HG02798 (cell line): ENCODE data around the gene ZNF439.
"Not testable (repeated sequence)": the region's sequence is repeated elsewhere in the genome, so short reads cannot be mapped to it uniquely, and the experiment has no call there.

Experiments used
- ATAC-seq: cut with Tn5 transposase; IDR thresholded peaks from one replicate; pipeline ENCODE4 v1.9.1; 2021; ENCODE audit warnings: mild to moderate bottlenecking; ENCODE audit not compliant: unreplicated experiment, poor library complexity

Gene ZNF439

DNA sequence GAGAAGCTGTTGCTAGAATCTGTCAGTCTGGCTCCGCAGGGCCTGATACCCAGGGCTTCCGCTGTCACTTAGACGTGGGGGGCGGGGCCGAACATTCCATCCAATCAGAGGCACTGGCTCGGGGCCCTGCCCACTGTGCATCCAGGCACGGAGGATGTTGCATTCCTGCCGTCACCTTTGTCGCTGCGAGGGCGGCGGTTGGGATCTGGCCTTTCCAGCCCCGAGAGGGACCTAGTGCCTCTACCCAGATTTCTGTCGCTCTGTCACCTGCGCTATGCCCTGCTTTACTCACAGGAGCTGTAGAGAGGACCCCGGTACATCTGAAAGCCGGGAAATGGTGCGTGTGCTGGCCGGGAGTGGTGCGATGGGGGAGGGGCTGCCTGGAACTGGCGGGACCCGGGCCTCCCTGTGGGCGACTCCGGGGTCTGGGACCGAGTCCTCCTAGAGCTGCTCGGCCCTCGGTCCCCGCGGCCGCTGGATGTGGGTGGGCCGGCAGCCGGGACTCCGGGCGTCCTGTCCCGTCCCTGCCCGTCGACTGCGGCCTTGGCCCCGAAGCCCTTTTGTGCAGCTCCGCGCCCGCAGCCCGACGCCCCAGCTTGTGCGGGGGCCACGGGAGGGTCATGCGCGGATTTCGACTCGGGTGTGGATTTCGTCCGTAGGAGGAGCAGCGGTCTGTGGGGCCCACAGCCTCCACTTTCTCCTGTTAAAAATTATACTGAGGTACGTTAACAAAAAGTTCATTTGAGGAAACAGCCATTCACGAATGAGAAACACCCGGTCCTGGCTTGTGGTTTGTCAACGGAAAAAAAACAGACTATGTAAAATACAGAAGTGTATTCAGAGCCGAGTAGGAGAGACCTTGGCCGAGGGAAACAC lies at the start of gene ZNF439:
Gene ZNF439, plus strand, starts transcription at position 133 of the 876 bp plus-strand sequence. Its CDS starts 142 bp downstream, at position 275.
- peak; percentile 86 for ATAC-seq

DNA sequence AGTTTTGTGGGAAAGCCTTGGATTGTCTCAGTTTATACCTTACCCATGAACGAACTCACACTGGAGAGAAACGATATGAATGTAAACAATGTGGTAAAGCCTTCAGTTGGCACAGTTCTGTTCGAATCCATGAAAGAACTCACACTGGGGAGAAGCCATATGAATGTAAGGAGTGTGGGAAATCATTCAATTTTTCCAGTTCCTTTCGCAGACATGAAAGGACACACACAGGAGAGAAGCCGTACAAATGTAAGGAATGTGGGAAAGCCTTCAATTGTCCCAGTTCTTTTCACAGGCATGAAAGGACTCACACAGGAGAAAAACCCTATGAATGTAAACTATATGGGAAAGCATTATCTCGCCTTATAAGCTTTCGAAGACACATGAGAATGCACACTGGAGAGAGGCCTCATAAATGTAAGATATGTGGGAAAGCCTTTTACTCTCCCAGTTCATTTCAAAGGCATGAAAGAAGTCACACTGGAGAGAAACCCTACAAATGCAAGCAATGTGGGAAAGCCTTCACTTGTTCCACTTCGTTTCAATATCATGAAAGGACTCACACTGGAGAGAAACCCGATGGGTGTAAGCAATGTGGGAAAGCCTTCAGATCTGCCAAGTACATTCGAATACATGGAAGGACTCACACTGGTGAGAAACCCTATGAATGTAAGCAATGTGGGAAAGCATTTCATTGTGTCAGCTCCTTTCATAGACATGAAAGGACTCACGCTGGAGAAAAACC lies 42.0 kb upstream of the ZNF439 start:
- no peak for ATAC-seq

DNA sequence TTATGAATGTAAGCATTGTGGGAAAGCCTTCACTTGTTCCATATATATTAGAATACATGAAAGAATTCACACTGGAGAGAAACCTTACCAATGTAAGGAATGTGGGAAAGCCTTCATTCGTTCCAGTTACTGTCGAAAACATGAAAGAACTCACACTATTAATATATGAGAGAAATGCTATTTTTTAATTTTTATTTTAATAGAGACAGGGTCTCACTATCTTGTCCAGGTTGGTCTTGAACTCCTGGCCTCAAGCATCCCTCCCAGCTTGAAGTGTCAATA lies 41.5 kb upstream of the ZNF439 start:
- ATAC-seq, result no peak

DNA sequence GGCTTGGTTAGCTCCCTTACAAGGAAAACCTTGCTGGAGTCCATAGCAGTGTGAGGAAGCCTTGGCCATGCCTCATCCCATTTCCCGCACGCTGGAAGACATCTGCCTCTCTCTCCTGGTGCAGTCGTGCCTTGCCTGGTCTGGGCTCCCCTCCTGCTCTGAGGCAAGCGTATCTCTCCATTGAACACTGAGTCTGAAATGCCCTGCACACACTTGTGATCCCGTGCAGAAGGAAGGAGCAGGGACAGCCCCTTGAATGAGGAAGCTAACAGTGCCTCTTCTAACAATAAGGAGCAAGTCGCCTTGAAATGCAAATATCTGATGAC lies 34.9 kb upstream of the ZNF439 start:
- no peak for ATAC-seq

DNA sequence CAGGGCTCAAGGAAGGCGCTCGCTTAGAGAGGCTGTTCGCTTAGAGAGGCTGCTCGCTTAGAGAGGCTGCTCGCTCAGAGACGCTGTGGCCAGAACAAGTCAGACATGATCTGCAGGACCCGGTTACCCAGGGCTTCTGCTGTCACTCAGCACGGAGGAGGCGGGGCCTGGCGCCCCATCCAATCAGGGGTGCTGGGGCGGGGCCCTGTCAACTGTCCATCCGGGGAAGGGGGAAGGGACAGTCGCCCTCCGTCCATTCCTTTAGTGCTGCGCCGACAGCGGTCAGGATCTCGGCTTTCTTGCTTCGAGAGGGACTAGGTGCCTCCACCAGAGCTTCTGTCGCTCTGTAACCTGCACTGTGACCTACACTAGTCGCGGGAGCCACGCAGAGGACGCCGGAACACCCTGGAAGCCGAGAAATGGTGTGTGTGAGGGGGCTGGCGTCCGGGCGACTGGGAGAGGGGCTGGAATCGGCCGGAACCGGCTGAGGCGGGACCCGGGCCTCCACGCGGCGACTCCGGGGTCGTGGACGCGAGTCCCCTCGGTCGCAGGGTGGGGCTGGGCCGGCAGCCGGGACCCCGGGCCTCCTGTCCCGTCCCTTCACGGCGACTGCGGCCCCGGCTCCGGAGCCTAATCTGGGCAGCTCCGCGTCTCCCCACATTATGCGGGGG lies 34.4 kb upstream of the ZNF439 start, which contains the start of gene ZNF440:
Gene ZNF440, plus strand, starts transcription at position 245 of the 671 bp plus-strand sequence. Its CDS starts 175 bp downstream, at position 420.
- ATAC-seq, result peak; percentile 99

DNA sequence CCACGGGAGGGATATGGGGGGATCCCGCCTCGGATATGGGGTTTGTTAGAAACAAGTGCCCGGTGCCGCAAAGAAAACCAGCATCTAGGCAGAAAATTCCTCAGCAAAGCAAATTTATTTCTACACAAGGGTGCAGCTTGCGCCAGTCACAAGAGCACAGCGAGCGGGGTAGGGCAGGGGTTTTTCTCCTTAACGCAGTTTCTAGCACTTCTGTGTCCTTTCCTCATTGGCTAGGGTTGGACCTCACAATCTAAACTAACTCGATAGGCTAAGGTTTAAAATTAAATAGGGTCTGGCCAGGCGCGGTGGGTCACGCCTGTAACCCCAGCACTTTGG lies 33.9 kb upstream of the ZNF439 start:
- ATAC-seq, result no peak

DNA sequence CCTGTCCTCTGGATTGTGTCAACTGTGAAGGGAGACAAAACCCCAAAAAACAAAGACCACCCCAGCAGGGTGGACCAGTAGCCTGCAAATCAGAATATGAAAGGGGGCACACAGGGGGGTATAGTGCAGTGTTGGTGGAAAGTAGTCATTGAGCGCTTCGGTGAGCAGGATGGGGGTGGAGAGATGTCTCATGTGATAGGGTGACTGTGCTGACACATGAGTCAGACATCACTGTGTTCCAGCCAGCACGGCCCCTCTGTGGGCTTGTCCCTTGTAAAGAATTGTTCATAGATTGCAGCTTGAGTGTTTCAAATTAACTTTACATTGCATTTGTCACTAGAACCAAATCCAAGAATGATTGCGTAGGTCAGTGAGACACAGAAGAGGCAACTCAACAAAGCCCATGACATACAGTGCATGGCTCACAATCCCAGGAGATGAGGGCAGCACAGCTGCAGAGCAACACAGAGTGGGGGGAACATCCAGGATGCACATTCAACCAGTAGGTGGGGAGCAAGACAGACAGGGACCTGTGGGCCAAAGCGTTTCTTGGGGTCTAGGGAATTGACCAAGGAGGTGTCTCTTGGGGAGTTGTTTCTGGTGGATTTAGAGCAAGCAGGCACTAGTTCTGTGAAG lies 26.9 kb upstream of the ZNF439 start:
- ATAC-seq, result no peak

DNA sequence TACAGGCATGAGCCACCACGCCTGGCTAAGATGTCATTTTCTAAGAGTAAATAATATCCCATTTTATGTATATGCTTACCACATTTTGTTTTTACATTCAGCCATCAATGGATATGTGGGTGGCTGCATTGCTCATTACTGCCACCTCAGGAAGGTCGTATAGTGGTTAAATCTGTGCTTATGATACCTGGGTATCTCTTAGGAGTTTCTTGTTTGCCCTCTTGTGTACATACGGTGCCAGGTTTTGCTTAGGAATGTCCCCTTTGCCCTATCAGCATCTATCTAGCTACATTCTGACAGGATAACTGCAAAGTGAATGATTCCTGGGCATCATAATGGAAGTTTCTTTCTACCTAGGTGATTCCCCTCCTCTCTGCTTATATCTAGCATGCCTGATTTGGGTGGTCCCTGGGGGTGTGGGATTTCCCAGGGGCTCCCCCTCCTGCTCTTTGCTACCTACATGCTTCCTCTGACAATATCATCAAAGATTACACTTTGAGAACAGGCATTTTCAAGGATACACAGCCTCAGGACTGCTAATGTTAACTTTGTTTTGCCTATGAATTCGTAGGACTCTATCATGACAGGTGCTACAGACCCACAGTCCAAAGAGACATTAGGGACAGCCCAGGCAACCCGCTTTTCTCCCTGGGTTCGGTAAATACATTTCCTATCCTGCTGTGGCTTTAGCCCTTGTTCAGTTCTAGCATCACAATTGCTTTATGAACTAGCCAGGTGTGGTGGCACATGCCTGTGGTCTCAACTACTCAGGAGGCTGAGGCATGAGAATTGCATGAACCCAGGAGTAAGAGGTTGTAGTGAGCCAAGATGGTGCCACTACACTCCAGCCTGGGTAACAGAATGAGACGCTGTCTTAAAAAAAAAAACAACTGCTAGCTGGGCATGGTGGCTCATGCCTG lies 19.3 kb upstream of the ZNF439 start:
- ATAC-seq, result not testable (repeated sequence)

DNA sequence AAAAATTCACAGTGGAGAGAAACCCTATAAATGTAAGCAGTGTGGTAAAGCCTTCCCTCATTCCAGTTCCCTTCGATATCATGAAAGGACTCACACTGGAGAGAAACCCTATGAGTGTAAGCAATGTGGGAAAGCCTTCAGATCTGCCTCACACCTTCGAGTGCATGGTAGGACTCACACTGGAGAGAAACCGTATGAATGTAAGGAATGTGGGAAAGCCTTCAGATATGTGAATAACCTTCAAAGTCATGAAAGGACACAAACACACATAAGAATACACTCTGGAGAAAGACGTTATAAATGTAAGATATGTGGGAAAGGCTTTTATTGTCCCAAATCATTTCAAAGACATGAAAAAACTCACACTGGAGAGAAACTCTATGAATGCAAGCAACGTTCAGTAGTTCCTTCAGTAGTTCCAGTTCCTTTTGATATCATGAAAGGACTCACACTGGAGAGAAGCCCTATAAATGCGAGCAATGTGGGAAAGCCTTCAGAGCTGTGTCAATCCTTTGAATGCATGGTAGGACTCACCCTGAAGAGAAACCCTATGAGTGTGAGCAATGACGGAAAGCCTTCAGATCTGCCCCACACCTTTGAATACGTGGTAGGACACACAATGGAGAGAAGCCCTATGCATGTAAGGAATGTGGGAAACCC lies 16.1 kb upstream of the ZNF439 start:
- no peak for ATAC-seq

DNA sequence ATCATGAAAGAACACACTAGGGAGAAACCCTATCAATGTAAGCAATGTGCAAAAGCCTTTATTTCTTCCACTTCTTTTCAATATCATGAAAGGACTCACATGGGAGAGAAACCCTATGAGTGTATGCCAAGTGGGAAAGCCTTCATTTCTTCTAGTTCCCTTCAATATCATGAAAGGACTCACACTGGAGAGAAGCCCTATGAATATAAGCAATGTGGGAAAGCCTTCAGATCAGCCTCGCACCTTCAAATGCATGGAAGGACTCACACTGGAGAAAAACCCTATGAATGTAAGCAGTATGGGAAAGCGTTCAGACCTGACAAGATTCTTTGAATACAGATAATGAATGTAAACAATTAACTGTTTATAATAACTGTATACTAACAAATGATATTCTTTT lies 15.0 kb upstream of the ZNF439 start:
- no peak for ATAC-seq

DNA sequence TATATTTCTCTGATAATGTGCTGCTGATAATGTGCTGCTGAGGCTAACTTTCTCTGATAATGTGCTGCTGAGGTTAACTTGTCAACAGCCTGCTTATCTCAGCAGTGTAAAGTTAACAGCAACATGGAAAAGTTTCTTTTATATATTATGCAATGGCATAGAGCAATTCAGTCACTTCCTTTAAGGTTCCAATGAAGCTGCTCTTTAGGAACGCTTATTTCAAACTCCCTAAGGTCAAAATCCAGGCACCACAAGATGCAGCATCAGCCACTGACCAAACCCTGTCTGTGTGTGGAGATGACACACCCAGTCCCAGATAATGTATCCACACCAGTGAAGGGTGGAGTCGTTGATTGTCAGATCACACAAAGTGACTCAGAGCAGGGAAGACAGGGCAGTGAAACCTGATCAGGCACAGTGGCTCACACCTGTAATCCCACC lies 12.9 kb upstream of the ZNF439 start:
- not testable (repeated sequence) for ATAC-seq

DNA sequence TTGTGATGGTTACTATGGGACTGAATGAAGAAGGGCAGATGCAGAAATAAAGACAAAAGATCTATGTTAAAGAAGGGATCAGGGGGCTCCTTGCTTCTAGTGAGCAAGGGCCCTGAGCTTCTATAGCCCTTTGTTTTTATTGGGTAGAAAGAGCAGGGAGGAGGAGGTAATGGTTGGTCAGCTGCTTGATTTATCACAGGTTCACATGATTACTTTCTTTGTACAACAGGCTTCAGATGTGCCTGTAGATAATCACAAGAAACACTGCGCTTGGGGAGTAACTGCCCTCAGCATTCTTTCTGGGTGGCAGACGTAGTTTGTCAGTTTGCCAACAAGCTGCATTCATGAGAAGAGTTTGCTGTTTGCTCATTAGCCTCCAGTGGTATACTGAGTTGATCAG lies 4.8 kb upstream of the ZNF439 start:
- ATAC-seq, result no peak

DNA sequence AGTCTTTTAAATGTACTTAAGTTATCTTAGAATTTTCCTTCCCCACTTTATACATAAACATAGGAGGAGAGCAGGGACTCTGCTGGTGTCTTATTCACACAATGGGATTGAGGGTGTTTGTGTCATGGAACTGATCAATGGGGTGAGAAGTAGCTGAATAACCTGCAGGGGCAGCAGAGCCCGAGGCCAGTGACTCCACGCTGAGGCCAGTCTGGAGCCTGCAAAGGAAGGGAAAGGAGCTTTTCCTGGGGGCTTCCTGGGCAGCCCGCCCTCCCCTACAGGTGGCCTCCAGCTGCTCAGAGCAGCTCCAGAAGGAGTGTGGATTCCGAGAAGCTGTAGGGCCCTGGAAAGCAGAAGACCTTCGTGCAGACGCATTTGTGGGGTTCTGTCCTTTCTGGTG lies 911 bp upstream of the ZNF439 start:
- not testable (repeated sequence) for ATAC-seq

DNA sequence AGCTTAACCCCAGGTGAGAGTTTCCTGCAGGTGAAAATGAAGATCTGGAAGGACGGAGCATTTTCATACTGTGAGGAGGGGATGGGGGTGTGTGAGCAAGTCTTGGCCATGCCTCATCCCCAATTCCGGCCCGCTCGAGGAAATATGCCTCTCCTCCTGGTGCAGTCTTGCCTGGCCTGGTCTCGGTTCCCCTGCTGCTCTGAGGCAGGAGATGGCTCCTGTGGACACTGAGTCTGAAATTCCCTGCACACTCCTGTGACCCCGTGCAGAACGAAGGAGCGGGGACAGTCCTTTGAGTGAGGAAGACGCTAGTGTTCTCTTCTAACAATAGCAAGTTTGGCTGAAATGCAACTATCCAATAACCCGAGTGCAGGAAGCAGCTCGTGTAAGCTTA lies 329 bp upstream of the ZNF439 start:
- no peak for ATAC-seq

DNA sequence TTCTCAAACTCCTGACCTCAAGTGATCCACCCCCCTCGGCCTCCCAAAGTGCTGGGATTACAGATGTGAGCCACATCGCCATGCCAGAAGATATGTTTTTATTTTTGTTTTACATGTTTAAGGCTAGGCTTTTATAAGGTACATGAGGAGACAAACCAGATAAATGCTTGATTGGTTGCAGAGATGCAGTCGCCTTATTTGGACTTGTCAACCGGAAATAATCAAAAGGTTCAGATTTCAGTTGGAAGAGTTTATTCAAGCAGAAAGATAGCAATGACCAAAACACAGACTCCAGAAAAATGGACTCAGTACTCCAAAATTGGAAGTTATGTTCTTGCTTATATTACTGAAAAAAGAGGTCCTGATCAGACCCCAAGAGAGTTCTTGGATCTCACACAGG lies 1.8 kb downstream of the ZNF439 start:
- ATAC-seq, result not testable (repeated sequence)

DNA sequence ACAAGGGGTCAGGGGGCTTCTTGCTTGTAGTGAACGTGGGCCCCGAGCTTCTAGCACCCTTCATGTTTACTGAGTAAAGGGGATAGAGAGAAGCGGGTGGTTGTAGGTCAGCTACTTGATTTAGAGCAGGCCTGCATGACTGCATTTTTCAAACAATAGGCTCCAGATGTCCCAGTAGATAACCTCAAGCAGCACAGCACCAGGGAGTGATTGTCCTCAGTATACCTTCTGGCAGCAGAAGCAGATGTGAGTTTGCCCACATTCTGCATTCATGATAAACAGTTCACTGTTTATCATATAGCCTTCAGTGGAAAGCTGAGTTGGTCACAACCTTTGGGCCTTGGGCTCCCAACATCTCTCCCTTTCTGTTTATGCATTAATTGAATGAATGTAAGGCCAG lies 4.8 kb downstream of the ZNF439 start:
- no peak for ATAC-seq

DNA sequence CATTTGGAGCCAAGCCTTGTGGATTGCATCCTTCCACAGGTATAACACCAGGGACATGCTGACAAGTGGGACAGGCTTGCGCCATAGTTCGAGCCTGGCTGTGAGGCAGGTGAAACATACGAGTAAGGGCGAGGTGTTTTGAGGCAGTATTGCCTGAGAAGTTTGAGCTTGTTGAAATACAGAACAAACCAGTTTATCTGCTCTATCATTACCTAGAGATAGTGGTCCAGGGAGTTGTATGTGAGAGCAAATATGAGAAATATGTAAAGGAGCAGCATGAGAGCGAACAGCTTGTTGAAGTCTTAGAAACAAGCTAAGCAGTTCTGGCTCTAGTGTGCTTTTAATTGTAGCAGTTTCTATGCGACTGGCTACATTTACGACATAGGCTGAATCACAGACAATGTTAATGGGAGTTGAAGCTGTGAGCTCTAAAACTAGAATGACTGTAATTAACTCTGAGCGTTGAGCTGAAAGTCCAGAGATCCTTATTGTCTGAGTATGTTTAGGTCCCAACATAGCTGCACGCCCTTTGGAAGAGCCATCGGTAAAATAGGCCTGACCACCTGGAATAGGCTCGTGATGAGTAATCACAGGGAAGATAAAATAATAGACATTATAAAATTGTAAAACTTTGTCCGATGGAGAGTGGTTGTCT lies 8.2 kb downstream of the ZNF439 start:
- no peak for ATAC-seq

DNA sequence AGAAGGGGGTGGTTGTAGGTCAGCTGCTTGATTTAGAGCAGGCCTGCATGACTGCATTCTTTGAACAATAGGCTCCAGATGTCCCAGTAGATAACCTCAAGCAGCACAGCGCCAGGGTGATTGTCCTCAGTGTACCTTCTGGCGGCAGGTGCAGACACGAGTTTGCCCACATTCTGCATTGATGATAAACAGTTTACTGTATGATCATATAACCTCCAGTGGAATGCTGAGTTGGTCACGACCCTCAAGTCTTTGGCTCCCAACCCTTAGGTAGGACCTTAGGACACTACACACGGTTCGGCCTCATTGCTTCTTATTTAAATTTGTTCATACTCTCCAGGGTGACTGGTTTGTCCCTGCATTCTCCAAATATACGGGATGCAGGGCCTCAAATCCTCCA lies 12.2 kb downstream of the ZNF439 start:
- no peak for ATAC-seq

DNA sequence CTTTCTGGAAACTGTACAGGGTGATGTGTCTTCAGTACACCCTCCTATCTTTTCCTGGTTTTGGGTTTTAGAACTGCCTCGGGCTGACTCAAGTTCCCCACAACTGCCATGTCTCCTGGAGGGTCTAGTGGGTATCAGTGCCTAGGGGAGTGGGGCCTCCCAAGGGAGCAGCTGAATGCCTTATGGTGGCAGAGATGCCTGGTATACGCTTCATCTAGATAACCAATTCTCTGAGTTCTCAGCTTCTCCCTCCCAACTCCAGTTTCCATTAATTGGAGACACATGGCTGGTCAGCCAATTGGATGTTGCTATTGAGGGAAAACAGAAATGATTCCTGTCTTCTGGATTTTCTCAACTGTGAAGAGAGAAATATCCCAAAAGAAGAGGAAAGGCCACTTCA lies 12.8 kb downstream of the ZNF439 start:
- ATAC-seq, result no peak
